ENCODE results near the gene TBC1D8.
"Not testable (repeated sequence)": the region's sequence is repeated elsewhere in the genome, so short reads cannot be mapped to it uniquely, and the experiment has no call there.

Gene TBC1D8

DNA sequence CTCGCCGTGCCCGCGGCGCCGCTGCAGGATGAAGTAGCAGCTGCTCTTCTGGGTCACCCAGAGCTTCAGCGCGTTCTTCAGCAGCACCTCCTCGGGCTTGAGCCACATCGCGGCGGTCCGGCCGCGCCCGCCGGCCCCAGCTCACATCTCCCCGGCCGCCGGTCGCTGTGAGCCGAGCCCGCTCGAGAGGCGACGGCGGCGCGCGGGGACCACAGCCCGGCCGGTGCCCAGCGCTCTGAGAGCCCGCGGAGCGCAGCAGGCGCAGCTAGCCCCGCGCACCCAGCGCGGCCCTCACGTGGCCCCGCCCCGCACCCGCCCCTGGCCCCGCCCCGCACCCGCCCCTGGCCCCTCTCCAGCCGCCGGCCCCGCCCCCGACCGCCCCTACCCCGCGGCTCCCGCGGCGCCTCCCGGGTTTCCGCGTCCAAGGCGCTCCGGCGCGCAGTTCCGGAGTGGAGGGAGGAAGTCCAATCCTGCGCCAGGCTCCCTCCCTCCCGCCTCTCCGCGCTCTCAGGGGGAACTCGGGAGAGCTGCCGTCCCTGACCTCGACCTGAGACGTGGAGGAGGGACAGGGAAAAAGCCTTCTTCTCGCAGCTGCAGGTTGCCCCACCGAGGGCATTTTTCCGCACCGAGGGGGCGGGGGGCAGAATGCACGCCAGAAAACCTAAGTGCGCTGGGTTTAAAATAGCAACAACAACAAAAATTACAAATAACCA is at the start of gene TBC1D8:
Gene TBC1D8, minus strand, starts transcription at position 237 of the 713 bp plus-strand sequence. Its CDS starts 129 bp downstream, at position 108.
- DNase-seq (ENCODE audit: low read depth), result peak; percentile 44

DNA sequence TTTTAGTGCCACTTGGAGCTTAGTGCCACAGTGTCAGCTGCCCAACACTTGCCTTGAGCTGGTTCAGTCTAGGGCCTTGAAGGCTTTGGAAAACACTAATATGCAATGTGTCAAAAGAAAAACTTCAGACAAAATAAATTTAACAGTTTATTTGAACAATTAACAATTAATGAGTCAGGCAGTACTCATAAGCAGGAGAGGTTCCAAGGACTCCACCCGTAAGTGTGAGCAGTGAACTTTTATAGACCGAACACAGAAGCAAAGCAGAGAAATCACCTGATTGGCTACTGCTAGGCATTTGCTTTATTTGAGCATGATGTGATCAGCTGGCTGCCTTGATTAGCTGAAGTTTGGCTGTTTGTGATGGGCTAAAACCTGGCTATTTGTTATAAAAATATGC is 49.5 kb upstream of the TBC1D8 start:
- DNase-seq (ENCODE audit: low read depth), result no peak

DNA sequence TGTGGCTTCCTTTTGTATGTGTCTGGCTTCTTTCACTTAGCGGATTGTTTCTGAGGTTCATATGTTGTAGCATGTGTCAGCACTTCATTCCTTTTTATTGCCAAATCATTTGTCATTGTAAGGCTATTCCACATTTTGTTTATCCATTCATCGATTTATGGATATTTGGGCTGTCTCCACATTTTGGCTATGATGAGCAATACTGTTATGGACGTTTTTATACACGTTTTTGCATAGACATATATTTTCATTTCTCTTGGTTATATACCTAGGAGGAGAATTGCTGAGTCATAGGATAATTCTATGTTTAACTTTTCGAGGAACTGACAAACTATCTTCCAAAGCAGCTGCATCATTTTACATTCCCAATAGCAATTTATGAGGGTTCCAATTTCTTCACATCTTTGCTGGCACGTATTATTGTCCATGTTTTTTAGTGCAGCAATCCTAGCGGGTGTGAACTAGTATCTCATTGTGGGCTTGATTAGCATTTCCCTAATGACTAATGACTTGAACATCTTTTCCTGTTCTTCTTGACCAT is 48.1 kb upstream of the TBC1D8 start:
- DNase-seq (ENCODE audit: low read depth), result no peak

DNA sequence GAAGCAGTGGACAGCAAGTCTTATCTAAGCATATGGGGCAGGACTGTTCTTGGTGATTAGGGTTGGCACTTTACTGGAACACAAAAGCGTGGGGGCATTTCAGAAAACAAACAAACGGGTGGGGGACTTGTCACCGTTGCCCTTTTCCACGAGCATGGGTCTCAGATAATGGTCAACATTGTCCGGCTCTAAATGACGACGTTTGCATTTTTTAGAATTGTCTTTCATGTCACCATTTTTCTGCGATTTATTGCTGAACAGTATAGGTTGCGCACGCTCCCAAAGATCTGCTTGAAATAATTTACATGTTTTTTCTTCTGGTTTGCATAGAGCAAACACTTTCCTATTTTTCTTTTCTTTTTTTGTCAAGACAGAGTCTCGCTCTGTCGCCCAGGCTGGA is 46.6 kb upstream of the TBC1D8 start:
- DNase-seq (ENCODE audit: low read depth), result no peak

DNA sequence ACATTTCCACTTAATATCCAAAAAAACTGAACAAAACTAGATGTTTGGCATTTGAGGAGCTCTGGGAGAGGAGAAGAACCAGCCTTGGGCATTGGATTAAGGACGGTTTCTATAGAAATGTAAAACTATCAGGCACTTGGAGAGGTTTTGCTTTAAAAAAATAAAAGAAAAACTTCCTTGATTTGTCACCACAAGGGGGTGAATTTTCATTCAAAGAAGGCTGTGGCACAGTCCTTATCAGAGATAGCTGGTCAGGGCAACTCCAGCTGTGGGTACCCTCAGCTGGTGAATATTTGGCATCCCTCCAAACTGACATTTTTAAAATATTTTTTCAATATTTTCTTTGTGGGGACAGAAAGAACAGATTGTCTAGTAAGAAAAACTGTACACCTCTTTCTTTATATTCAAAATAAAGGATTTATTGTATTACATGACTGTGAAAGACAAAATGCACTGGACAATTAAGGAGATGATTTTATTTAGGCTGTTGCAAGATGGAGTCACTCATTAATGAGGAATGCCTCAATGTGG is 46.1 kb upstream of the TBC1D8 start:
- no peak for DNase-seq (ENCODE audit: low read depth)

DNA sequence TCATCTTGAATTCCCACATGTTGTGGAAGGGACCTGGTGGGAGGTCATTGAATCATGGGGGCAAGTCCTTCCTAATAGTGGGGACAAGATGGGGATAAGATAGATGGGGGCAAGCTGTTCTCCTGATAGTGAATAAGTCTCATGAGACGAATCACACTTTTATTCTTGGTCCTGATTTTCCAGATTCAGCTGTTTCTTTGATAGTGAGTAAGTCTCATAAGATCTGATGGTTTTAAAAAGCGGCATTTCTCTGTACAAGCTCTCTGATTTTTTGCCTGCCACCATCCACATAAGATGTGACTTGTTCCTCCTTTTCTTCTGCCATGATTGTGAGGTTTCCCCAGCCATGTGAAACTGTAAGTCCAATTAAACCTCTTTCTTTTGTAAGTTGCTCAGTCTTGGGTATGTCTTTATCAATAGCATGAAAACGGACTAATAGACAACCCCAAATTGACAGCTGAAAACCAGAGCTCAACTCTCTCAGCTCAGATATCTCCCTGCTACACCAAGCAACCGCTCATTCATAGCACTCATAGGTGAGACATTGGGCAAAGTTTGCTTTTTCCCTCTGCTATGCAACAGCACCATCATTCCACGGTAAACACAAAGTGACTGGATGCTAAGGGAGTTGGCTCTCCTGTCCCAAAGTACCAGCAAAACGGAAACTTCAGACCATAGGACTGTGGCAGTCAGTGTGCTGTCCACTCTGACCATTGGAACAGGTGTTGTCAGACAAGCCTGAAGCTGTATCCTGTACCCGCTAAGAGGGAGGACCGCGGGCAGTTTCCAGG is 44.9 kb upstream of the TBC1D8 start:
- DNase-seq (ENCODE audit: low read depth), result no peak

DNA sequence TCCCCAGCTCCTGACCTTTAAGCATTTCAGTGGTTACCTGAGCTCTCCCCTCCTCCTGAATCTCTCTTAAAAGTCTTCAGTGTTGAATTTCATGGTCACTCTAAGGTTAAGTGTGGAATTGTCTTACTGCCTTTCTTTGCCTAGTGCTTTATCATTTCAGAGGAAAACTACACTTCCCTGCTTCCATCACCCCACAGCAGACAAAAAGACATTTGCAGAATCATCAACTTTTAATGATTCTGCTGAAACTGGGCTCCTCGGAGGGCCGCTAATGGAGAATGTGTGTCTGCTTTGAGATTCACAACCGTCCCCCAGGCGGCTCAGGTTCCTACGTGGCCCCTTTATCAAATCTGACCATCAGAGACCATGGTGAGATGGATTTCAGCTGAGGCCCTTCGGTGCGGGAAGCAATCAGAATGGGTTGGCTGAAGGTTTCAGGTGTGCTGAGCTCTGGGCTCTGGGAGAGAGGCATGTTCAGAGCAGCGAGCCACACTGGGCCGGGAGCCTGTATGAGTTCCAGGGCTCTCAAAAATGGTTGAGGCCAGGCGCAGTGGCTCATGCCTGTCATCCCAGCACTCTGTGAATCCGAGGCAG is 41.9 kb upstream of the TBC1D8 start:
- DNase-seq (ENCODE audit: low read depth), result no peak

DNA sequence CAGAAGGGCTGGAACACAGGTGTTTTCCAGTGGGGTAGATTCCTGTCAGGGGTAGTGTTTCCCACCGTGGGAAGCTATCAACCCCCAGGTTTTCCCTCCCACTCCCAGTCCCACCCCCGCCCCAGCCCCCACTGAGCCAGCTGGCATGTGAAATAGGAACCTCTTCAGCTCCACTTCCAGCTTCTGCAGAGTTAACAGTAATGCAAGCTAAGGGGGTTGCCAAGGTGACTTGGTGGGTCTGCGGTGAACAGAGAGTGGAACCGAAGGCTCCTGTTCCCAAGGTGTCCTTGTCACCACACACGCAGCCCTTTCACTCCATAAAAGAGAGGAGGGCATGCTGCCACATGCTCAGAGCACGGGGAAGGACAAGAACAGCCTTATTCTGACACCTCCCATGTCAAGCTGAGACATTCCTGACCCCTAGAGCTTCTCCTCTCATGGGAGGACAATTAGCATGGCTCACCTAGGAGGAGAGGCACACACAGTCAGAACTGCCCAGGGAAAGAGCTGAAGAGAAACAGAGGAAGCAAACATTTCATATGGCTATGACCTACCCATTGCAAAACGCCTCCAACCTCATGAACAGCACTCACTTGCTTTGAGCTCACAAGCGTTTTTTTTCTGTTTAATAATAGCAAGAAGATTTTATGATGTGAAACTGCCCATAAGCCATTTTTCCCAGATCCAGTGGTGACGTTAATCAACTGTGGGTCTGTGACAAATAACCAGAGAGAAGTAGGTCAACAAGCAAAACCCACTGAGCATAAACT is 39.8 kb upstream of the TBC1D8 start:
- DNase-seq (ENCODE audit: low read depth), result no peak

DNA sequence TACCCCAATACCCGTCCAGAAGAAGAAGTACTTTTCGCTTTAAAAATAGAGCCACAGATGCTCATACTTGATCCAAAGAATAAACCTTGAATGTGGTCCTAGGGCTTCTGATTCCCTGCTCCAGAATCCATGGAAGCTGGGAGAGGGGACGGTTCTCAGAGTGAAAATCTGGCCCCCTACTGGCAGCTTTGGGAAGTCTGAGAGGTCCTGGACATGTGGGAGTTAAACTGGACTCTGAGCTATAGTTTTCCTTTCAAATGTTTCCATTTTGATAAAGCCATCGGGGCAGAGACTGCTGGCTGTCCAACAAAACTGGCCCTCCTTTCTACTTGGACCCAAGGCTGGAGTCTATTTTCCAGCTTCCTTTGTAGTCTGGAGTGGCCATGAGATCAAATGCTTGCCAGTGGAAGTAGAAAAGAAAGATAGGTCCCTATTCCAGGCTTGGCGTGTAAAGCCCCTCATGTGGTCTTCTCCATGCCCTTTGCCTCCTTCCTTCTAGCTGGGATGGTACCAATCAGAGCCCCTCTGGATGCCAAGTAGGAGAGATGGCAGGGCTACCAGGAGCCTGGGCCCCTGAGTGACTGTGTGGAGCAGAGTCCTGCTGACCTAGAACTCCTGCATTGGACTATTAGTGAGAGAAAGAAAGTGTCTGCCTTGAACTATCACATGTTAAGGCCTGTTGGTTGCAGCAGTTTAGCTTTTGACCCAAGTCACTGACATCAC is 37.7 kb upstream of the TBC1D8 start:
- DNase-seq (ENCODE audit: low read depth), result no peak

DNA sequence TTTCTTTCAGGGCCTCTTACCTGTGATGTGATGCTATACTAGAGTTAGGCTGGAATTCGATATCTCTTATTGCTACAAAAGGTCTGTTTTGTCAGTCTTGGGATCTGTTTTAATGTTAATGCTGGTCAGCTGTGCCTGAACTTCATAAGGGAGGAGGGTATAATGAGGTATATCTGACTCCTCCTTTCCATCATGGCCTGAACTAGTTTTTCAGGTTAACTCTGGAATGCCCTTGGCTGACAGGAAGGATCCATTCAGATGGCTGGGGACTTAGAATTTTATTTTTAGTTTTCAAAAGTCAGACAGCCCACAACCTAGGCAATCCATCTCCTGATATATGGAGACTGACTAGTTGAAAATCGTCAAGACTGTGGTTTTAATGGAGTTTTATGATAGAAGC is 35.9 kb upstream of the TBC1D8 start:
- DNase-seq (ENCODE audit: low read depth), result no peak

DNA sequence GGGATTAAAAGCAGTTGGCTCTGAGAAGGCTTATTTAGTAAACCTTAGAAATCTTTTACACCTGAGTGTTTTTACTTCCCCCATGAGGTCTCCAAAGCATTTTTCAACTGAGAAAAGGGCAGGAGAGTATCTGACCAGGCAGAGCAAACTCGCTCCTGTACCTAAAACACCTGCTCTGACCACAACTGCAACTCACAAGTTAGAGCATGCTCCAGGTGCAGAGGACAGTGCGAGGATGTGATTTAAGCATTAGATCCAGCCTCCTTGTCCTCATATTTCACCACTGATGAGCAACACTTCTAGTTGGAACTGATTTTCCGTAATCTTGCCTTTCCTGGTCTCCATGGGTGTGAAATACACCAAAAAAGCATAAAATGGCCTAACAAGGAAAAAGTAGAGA is 34.5 kb upstream of the TBC1D8 start:
- no peak for DNase-seq (ENCODE audit: low read depth)

DNA sequence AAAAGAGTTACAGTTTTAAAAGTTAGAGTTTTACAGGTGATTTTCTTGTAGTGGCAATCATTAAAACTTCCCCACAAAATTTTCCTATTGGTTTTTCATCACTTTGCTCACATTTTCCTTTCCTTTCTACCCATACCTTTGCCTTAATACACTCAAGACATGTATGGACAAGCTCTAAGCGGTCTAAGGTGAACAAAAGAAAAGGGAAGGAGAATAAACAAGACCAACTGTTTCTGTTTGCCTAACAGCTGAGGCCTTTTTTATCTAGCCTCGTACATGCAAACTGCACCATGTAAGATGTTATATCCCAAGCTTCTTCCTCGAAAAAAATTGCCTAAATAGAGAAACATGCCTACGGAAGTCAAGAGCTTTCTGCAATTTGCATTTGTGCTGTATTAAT is 33.9 kb upstream of the TBC1D8 start:
- no peak for DNase-seq (ENCODE audit: low read depth)

DNA sequence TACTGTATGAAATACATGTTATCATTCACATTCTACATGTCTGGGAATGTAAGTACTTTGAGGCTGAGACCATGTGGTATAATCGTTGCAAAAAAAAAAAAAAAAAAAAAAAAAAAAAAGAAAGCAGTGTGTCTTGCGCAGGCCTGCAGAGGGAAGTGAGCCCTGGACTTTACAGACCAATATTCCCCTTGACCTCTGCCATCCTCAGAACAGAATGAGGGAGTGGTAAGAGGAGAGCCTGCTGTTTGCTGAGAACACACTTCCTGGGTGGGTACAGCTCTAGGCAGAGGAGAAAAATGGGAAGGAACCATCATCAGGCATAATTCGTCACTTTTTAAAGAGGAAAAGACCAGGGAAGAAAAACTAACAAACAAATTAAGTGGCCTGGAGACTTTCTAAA is 28.8 kb upstream of the TBC1D8 start:
- DNase-seq (ENCODE audit: low read depth), result no peak

DNA sequence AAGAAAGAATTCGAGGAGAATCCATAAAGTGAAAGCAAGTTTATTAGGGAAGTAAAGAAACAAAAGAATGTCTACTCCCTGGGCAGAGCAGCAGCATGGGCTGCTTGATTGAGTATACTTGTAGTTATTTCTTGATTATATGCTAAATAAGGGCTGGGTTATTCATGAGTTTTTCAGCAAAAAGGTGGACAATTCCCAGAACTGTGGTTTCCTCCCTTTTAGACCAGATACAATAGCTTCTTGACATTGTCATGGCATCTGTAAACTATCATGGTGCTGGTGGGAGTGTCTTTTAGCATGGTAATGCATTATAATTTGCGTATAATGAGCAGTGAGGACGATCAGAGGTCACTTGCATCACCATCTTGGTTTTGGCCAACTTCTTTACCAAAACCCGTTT is 25.6 kb upstream of the TBC1D8 start:
- no peak for DNase-seq (ENCODE audit: low read depth)

DNA sequence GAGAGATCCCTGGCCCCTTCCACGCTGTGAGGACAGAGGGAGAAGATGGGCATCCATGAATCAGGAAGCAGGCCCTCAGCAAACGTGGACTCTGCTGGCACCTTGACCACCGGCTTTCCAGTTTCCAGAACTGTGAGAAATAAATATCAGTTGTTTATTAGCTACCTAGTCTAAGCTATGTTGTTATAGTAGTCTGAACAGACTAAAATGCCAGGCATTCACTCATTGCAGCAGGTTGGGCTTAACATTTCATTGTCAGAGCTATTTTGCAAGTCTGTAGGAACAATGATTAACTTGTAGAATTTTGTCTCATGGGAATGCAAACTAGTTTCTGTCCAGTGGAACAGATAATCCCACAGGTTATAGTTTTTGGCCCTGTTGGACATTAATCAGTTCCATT is 24.8 kb upstream of the TBC1D8 start:
- no peak for DNase-seq (ENCODE audit: low read depth)

DNA sequence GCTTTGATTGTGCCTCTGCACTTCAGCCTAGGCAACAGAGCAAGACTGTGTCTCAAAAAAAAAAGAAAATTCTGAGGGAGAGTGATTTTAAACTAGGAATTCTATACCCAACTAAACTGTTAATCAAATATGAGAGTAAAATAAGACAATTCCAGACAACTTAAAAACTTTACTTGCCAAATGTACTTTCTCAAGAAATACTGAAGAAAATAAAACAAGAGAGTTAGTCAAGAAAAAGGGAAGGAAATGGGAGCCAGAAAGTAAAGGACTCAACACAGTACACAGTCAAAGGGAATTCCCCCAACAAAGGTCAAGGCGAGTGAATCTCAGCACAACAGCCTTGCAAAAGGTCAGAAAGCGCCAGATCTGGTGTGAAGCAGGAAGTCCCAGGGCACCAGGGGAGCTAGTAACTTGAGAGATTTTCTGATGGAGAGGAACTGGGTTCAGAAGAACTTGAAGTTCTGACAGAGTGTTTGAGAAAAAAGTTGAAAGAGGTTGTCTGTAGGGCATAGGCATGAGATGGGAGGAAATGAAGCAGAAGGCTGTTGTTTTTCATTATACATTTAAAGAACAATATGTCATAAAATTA is 22.6 kb upstream of the TBC1D8 start:
- no peak for DNase-seq (ENCODE audit: low read depth)

DNA sequence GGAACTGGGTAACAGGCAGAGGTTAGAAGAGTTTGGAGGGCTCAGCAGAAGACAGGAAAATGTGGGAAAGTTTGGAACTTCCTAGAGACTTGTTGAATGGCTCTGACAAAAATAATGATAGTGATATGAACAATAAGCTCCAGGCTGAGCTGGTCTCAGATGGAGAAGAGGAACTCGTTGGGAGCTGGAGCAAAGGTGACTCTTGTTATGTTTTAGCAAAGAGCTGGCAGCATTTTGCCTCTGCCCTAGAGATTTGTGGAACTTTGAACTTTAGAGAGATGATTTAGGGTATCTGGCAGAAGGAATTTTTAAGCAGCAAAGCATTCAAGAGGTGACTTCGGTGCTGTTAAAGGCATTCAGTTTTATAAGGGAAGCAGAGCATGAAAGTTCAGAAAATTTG is 18.6 kb upstream of the TBC1D8 start:
- not testable (repeated sequence) for DNase-seq (ENCODE audit: low read depth)

DNA sequence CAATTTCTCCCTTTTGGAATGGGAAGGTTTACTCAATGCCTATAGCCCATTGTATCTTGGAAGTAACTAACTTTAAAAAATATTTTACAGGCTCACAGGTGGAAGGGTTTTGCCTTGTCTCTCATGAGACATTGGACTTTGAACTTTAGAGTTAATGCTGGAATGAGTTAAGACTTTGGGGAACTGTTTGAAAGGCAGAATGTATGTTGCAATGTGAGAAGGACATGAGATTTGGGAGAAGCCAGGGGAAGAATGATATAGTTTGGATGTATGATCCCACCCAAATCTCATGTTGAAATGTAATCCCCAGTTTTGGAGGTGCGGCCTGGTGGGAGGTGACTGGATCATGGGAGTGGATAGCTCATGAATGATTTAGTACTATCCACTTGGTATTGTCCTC is 17.5 kb upstream of the TBC1D8 start:
- no peak for DNase-seq (ENCODE audit: low read depth)

DNA sequence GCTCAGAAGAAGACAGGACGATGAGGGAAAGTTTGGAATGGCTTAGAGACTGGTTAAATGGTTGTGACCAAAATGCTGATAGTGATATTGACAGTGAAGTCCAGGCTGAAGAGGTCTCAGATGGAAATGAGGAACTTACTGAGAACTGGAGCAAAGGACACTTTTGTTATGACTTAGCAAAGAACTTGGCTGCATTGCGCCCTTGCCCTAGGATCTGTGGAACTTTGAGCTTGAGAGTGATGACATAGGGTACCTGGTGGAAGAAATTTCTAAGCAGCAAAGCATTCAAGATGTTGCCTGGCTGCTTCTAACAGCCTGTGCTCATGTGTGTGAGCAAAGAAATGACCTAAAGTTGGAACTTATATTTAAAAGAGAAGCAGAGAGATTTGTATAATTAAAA is 16.4 kb upstream of the TBC1D8 start:
- DNase-seq (ENCODE audit: low read depth), result not testable (repeated sequence)

DNA sequence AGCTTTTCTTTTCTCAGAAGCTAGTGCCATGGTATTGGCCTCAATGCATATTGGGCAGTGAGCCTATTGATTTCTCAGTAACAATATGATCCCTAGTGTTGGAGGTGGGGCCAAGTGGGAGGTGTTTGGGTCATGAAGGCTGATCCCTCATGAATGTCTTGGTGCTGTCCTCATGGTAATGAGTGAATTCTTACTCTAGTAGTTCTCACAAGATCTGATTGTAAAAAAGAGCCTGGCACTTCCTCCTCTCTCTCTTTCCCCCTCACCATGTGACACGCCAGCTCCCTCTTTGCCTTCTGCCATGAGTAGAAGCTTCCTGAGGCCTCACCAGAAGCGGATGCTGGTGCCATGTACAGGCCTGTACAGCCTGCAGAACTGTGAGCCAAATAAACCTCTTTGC is 12.8 kb upstream of the TBC1D8 start:
- no peak for DNase-seq (ENCODE audit: low read depth)
